Adrenal gland (tissue), 5 donors: ENCODE results near the gene TDO2.

ENCODE experiments used
- CTCF ChIP-seq, 6 experiments: fragments of 450-650 bp in 4 of 6; fragments of 200-600 bp in 2 of 6; sonication (generic) in 1 of 6; IDR thresholded peaks; 1 replicate in 5 of 6; 2 replicates in 1 of 6; pipeline versions ENCODE4 v1.5.1 to v1.8.0; 2016 to 2021; ENCODE audit warnings: antibody characterized with exemption in 6 of 6, mild to moderate bottlenecking in 2 of 6, moderate library complexity in 1 of 6
- POLR2A ChIP-seq, 2 donors: fragments of 450-650 bp; IDR thresholded peaks; one replicate each; pipeline ENCODE4 v1.6.1; 2017; ENCODE audit warnings: antibody characterized with exemption in 2 of 2, mild to moderate bottlenecking in 2 of 2, moderate library complexity in 1 of 2
- donor health status: DM: no; HTN: no; CAD: no.

GRCh38 chr4:155901013-155901412 is 2.5 kb upstream of the TDO2 start:
- TF ChIP-seq POLR2A (IDR thresholded peaks at IDR 0.05) (no peak), CTCF (IDR thresholded peaks at IDR 0.05) (no peak)
